Endothelial cell (in vitro differentiated cells): ENCODE results near the gene PAWR. TPM values are rescaled to one million over a fixed set of nuclear protein-coding genes. Genes with fewer than 3 reads are reported as not detected.

ENCODE experiments used
- DNase-seq: peaks from one replicate; pipeline ENCODE4 v3.0.0; 2021; ENCODE audit warnings: low spot score
- H3K27ac Mint-ChIP-seq: one replicate; pipeline ENCODE4 v1.8.0; 2021; ENCODE audit warnings: mixed read lengths, inconsistent platforms; ENCODE audit not compliant: unreplicated experiment
- H3K27me3 Mint-ChIP-seq: one replicate; pipeline ENCODE4 v1.8.0; 2021; ENCODE audit warnings: mild to moderate bottlenecking, moderate library complexity, mixed read lengths, inconsistent platforms; ENCODE audit not compliant: unreplicated experiment
- H3K36me3 Mint-ChIP-seq: one replicate; pipeline ENCODE4 v1.8.0; 2021; ENCODE audit warnings: mild to moderate bottlenecking, low read depth, mixed read lengths, inconsistent platforms; ENCODE audit not compliant: unreplicated experiment
- H3K4me1 Mint-ChIP-seq: one replicate; pipeline ENCODE4 v1.8.0; 2021; ENCODE audit warnings: mild to moderate bottlenecking, mixed read lengths, inconsistent platforms; ENCODE audit not compliant: unreplicated experiment
- H3K4me3 Mint-ChIP-seq: one replicate; pipeline ENCODE4 v1.8.0; 2021; ENCODE audit warnings: mild to moderate bottlenecking, mixed read lengths, inconsistent platforms; ENCODE audit not compliant: unreplicated experiment
- H3K9me3 Mint-ChIP-seq: one replicate; pipeline ENCODE4 v1.8.0; 2021; ENCODE audit warnings: mixed read lengths, inconsistent platforms; ENCODE audit not compliant: unreplicated experiment
- total RNA-seq: library from RNA; stranded (reverse); fragmentation: NEBNext Ultra II Directional; extraction: Animal tissue kit (Norgen Biotek cat#: 25700); gene quantifications from one replicate; pipeline ENCODE4 v1.2.1, GENCODE V29; 2021; ENCODE audit not compliant: unreplicated experiment
- TF ChIP-seq, protein P1 (sequence below): fragments of 200-600 bp; sonication (generic); IDR thresholded peaks from one replicate; pipeline ENCODE4 v1.5.0; 2021; ENCODE audit warnings: antibody characterized with exemption; ENCODE audit not compliant: unreplicated experiment

Gene PAWR
- total RNA-seq, 1 donor from 2014 or later: 92.3 TPM

DNA sequence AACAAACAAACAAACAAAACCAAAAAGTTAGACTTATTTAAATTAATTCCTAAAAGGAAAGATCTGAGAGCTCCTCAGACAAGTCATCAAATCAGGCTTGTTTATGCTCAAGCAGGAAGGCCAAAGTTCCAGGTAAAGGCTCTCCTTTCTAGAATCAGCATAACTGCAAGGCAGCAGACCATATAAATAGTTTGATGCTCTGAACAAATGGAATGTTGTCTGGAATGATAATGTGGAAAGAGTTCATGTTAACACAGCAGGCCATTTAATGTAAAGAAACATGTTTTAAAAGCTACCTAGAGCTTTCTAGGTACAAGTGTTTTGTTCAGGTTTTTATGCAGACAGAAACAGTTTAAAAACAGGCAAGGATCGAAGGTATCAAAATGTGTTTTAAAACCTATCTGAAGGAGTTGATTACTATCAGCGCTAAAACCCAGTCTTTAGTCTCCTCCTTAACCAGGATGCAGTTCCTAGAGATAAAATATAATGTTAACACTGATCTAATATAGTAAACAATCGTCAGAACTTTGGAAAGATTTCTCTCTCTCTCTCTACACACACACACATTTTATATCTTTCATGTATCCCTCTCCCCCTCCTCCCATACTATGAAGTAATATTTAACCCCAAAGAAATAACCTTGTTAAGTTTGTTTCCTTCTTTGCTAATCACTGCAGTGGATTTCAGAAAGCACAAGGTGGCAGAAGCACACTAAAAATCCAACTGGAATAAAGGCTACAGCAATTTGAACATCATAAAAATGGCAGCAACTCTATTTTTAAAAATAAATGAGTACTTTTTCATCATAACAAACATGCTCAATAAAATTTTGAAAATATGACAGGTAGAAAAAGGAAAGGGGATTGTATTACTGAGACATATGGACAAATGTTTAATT lies 135.5 kb downstream of the PAWR start:
- Mint-ChIP-seq H3K4me1 (peaks cover 29% of the 10 kb centered on the region), H3K27me3 (peaks cover 6% of the 10 kb centered on the region), H3K27ac (no peak overlapping the region), H3K9me3 (no peaks in the 10 kb centered on the region), H3K36me3 (peaks cover 31% of the 10 kb centered on the region), H3K4me3 (no peak overlapping the region)
- DNase-seq: no peak
- TF ChIP-seq, protein P1, sequence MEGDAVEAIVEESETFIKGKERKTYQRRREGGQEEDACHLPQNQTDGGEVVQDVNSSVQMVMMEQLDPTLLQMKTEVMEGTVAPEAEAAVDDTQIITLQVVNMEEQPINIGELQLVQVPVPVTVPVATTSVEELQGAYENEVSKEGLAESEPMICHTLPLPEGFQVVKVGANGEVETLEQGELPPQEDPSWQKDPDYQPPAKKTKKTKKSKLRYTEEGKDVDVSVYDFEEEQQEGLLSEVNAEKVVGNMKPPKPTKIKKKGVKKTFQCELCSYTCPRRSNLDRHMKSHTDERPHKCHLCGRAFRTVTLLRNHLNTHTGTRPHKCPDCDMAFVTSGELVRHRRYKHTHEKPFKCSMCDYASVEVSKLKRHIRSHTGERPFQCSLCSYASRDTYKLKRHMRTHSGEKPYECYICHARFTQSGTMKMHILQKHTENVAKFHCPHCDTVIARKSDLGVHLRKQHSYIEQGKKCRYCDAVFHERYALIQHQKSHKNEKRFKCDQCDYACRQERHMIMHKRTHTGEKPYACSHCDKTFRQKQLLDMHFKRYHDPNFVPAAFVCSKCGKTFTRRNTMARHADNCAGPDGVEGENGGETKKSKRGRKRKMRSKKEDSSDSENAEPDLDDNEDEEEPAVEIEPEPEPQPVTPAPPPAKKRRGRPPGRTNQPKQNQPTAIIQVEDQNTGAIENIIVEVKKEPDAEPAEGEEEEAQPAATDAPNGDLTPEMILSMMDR: peak; percentile 19

DNA sequence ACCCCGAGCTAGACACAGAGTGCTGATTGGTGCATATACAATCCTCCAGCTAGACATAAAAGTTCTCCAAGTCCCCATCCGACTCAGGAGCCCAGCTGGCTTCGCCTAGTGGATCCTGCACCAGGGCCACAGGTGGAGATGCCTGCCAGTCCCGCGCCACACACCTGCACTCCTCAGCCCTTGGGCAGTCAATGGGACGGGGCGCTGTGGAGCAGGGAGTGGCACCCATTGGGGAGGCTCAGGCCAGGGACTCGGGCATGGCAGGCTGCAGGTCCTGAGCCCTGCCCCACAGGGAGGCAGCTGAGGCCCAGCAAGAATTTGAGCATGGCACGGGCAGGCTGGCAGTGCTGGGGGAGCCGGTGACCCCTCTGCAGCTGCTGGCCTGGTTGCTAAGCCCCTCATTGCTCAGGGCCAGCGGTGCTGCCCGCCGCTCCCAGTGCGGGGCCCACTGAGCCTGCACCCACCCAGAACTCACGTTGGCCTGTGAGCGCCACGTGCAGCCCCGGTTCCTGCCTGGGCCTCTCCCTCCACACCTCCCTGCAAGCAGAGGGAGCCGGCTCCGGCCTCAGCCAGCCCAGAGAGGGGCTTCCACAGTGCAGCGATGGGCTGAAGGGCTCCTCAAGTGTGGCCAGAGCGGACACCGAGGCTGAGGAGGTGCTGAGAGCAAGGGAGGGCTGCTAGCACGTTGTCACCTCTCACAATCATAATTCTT lies 136.7 kb downstream of the PAWR start:
- H3K4me3 Mint-ChIP-seq: peak overlapping the region; percentile 25
- peaks cover 6% of the 10 kb centered on the region for H3K27me3 Mint-ChIP-seq
- TF ChIP-seq, protein P1: no peak
- H3K27ac Mint-ChIP-seq: no peak overlapping the region
- H3K9me3 Mint-ChIP-seq: no peaks in the 10 kb centered on the region
- peaks cover 31% of the 10 kb centered on the region for H3K36me3 Mint-ChIP-seq
- DNase-seq: no peak
- H3K4me1 Mint-ChIP-seq: peaks cover 33% of the 10 kb centered on the region

DNA sequence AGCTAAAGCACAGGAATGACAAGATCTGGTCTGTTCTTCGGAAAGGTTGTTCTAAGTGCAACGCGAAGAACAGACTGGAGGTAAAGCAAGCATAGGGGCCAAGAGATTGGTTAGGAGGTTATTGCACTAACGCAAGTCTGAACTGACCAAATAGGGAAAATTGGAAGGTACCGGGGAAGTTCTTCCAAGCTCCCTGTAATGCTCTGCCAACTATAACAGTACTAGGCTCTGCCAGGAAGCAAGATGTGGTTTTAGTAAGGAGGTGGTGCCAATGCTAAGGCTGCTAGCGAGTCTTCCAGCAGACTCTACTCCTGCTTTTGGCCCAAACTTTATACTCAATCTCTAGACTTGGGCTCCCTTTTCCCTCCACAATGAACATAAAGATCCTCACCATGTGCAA lies 138.6 kb downstream of the PAWR start:
- H3K4me3 Mint-ChIP-seq: no peak overlapping the region
- peaks cover 11% of the 10 kb centered on the region for H3K27me3 Mint-ChIP-seq
- no peaks in the 10 kb centered on the region for H3K9me3 Mint-ChIP-seq
- TF ChIP-seq, protein P1: no peak
- no peak overlapping the region for H3K27ac Mint-ChIP-seq
- peaks cover 31% of the 10 kb centered on the region for H3K36me3 Mint-ChIP-seq
- peaks cover 35% of the 10 kb centered on the region for H3K4me1 Mint-ChIP-seq
- DNase-seq: no peak

DNA sequence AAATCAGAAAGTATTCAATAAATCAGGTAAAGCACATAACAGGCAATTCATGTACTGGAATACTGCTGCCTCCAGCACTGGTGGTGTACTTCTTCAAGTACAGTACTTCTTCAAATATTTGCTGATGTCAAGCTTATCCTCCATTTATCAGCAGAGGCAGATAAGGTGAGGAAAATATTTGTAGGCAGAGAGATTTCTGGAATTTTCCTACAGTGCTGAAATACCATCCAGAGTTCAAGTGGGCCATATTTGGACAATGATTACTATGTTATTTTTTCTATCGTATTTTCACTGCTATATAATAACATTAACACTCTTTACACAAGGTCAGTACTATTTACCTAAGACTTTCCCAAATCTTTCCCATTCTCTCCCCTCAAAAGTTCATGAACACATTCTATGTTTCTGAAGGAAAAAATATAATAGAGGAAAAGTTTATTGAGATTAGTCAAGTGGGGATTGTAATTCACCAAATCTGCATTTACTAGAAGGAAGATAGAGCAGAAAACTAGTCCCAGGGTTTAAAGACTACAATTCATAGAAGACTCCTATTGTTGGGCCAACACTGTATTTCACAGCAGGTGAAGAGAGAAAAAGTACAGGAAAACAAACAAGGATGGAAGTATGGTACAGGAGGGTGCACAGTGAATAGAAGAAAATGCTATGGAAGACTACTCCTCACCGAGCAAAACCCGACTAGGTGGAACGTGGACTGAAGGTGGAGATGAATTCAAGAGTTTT lies 141.1 kb downstream of the PAWR start:
- Mint-ChIP-seq H3K36me3 (peaks cover 28% of the 10 kb centered on the region), H3K27ac (no peak overlapping the region), H3K9me3 (no peaks in the 10 kb centered on the region), H3K4me1 (peaks cover 34% of the 10 kb centered on the region), H3K4me3 (no peak overlapping the region), H3K27me3 (peaks cover 11% of the 10 kb centered on the region)
- no peak for DNase-seq
- TF ChIP-seq, protein P1: no peak
